Dermis microvascular lymphatic vessel endothelial cell (primary cell): Measurements from ENCODE around the gene UNC5CL. TPM values are rescaled to one million over a fixed set of nuclear protein-coding genes. Genes with fewer than 3 reads are reported as not detected.
"Not testable (repeated sequence)": the region's sequence is repeated elsewhere in the genome, so short reads cannot be mapped to it uniquely, and the experiment has no call there.

Source experiments
- DNase-seq, 2 donors: peaks; one replicate each; pipeline versions ENCODE4 v3.0.0 to v3.0.0-alpha.2; 2010; ENCODE audit warnings: low read depth in 2 of 2
- total RNA-seq: library from RNA; depleted of rRNA; stranded (reverse); fragments of >200 nt; gene quantifications from 2 replicates; pipeline ENCODE4 v1.2.1, GENCODE V29; 2014

UNC5CL gene
- total RNA-seq, 1 donor from 2014 or later = under 0.01 TPM

DNA sequence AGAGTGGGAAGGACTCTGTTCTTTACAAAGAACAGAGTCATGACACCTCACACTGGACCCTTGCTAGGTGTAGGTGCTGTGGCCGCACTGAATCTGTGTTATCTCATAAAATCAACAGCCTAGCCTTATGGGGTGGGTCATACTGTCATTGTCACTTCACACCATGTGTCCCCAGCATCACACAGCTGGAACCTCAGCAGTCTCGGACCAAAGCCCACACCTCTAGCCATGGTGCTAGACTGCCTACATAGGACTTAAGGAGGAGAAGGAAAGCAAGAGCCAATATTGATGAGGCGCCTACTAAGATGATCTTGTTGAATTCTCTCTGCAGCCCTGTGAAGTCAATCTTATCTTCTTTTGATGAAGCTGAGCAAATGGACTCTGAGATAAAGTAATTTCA is 31.0 kb downstream of the UNC5CL start:
- no peak for DNase-seq

DNA sequence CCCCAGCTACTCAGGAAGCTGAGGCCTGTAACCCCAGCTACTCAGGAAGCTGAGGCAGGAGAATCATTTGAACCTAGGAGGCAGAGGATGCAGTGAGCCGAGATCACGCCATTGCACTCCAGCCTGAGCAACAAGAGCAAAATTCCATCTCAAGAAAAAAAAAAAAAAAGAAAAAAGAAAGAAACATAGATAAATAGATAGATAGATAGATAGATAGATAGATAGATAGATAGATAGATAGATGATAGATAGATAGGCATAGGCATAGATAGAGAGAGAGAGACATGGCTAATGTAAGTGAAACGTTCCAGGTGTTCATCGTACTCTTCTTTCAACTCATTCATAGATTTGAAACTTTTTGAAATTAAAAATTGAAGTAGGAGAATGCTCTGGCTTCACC is 32.0 kb downstream of the UNC5CL start:
- not testable (repeated sequence) for DNase-seq

DNA sequence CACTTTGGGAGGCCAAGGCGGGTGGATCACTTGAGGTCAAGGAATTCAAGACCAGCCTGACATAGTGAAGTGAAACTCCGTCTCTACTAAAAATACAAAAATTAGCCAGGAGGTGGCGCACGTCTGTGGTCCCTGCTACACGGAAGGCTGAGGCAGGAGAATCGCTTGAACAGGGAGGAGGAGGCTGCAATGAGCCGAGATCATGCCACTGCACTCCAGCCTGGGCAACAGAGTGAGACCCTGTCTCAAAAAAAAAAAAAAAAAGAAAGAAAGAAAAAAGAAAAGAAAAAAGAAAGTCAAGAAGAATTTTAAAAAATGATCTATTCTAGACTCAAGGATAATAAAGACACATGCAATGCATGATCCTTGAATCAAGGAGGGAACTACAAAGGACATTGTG is 32.8 kb downstream of the UNC5CL start:
- peak; percentile 28 to 65 for DNase-seq

DNA sequence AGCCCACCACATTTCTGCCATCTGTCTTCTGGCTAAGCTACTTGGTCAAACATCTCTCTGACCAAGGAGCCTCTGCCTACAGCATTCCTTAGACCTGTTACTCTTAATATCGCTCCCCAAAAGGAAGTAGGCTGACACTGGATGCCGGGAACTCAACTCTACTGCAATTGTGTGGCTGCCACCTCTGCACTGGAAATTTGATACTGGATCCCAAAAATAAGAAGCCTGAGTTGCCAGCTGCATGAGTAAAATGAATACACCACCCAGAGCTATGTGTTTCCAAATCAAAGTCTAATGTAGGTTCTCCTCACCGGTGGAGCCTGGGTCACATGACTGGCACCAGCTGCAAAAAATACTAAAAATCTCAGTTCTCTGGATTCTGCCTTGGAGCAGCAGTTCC is 36.9 kb downstream of the UNC5CL start:
- no peak for DNase-seq

DNA sequence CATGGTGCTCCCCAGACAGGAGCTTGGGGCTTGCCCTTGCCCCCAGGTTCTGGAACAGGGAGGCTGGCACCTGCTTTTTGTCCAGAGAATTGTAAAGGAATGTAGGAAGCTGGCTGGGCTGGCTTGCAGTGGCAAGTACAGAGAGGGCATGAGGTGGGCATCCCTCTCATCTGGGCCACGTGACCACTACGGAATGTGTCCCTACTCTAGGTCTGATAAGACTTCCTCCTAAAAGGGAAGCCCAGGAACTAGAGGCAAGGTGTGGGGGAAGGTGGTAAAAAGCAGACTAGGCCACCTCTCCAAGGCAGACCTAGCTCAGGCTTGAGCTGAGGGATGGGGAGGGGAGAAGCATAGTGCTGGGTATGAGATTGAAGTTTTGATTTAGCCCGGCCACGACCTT is 38.8 kb downstream of the UNC5CL start:
- DNase-seq = no peak

DNA sequence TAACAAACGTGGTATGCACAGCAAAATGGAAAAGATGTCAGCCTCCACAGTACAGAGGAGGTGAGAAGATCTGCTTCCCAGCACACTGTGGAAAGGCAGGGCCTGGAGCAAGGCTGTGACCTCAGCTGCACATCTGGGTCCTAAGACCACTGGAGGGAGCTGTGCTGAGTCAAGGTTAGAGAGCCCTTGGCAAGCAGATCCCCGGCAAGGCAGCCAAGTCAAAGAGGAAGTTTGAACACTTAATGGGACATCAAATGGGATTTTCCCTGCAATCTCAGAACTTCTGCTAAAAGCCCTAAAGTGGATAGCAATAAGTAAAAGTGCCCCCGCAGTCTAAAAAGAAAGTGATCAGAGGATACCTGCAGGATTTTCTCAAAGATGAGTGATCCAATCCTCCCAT is 39.5 kb downstream of the UNC5CL start:
- peak in 1 of 2 donors; percentile 55 for DNase-seq

DNA sequence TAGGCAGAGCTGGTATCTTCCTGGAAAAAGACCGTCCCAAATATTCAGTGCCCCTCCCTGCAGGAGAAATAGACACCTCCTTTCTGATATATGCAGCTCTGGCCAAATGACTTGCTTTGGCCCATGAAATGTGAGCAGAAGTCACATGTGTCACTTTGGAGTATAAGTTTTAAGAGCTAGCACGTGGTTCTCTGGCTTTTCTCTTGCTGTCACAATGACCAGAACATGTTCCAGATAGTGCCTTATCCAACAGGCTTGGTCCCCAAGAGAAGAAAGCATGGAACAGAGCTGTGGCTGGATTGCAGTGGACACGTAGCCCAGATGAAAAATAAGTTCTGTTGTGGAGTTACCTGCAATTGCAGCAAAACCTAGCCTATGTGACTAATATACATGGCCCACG is 40.4 kb downstream of the UNC5CL start:
- no peak for DNase-seq

DNA sequence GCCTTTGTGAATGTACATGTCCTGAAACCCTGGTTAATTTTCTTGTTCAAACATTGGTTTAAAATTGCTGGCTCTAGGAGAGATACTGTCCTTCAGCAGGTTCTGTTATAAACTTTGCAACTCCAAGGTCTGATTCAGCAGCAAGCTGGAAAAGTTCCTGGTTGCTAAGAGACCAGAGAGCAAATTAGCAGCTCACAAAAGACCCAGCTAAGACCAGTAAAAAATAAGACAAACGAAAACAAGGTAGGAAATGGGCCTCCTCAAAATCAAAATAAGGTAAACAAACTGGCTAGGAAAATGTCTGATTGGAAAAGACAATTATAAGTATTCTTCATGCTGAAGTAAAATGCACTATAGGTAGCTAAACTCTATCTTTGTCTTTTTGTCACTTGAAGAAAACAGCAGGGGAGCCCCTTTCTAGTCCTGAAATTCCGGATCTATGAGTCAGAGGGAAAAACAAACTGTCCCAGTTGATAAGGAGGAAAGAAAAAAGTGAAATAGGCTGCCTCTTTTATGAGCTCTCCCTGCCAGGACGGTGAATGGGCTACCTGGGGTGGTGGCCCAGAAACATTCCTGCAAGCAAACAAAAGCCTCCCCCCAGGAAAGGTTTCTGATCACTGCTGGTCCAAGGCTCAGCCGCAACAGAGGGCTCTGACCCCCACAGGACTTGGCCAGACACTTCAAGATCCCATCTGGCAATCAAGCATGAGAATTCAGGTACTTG is 41.6 kb downstream of the UNC5CL start:
- DNase-seq = peak in 1 of 2 donors; percentile 84

DNA sequence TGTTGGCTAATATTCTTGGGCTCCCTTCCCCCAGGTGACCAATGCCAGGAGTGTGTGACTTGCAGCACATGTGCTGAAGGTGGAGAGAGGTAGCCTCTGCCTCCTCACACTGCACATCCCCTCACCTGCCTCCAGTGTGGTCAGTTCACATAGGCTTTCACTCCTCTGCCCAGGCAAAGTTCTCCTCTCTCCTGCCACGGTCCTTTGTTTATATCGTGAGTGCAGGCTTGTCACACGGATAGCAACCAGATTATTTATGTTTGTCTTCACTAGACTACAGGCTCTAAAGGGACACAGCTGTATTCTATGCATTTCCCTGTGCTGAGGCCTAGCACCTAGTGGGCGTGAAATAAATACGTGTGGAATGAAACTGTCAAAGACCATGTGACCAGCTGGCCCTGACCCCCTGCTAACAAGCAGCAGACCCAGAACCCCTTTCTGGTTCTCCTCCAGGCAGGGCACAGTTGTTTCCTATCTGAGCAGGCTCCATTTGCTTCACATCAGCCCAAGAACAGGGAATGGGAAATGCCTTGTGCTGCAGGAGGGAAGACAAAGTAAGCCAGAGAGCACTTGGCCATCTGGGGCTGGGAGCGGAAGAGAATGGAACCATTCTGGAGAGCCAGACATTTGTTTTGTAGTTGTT is 42.3 kb downstream of the UNC5CL start:
- peak in 1 of 2 donors; percentile 80 for DNase-seq

DNA sequence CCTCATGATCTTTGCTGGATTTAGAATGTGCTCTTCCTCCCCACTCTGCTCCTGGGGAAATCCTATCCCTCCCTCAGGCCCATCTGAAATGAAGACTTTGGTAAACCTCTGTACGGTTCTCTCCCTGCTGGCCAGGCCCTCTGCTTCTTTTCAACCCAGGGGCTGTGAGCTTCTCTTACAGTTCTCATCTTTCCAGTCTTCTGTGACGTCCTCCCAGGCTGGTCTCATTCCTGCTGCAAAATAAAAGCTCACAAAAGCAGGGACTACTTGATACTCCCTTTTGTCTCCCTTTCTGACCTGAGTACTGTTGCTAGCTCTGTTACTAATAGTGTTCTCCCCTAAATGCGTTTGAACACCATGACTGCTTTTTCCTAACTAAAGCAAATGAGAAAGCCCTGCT is 46.3 kb downstream of the UNC5CL start:
- DNase-seq = no peak

DNA sequence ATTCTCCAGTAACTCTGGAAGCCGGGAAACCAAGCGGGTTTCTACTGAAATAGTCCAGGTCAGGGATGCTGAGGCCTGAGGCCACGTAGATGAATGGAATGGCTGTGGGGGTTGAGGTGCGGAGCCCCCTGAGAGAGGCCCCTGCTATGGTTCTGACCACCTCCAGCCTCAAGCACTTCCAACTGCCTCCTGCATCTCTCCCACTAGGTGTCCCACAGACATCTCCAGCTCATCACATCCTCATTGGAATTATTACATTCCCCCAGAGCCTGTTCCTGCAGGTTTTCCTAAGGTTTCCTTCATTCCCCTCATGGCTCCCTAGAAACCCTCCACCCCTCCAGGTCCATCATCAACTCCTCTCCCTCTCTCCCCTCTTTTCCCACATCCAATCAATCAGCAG is 48.7 kb downstream of the UNC5CL start:
- DNase-seq = no peak

DNA sequence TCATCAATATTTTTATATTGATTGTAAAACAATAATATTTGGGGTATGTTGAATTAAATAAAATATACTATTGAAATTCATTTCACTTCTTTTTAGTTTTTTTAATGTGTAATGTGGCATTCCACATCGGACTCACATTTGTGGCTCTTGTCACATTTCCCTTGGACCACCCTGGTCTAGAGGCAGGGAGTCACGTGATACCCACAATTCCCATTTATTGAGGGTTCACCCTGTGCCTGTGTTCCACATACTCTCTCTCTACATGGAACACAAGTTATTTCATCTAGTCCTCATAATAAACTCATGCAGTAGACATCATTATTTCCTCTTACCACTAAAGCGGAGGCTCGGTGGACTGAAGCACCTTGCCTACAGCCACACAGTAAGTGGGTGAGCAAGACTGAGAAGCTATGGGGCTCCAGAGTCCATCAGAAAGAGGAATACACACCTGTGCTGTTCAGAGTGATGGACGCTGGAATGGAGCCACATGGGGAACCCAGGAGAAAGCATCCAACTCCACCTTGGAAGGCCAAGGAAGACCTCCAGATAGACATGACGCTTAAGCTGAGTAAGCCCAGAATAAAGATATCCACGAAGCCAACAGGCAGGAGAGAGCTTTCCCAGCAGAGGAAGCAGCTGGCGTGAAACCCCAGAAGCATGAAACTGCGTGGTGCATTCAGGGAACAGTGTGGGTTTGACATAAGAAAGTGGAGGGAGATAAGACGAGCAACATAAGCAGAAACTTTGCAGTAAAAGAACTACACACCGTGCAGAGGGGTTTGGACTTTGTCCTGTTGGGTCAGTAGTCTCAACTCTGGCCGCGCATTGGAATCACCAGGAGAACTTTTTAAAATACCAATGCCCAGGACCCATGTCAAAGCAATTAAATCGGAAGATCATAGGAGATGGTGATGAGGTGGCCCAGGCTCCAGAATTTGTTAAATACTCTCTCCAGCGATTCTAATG is 49.5 kb downstream of the UNC5CL start:
- DNase-seq = no peak

DNA sequence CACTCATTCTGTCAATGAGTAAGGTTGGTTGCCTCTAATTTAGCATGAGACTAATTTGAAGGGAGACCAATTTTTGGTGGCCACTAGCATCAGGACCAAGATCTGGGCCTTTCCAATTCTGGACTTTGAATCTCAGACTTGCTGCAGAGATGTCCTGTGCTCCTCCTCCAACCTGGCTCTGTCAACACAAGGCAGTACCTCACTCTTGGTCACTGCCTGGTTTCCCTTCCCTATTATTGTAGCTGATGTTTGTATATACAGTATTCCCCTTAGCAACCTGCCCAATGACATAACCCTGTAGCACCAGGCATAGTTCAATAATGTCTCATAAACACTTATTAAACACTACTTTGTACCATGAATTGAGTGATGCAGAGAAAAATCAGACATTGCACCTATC is 50.4 kb downstream of the UNC5CL start:
- DNase-seq = no peak

DNA sequence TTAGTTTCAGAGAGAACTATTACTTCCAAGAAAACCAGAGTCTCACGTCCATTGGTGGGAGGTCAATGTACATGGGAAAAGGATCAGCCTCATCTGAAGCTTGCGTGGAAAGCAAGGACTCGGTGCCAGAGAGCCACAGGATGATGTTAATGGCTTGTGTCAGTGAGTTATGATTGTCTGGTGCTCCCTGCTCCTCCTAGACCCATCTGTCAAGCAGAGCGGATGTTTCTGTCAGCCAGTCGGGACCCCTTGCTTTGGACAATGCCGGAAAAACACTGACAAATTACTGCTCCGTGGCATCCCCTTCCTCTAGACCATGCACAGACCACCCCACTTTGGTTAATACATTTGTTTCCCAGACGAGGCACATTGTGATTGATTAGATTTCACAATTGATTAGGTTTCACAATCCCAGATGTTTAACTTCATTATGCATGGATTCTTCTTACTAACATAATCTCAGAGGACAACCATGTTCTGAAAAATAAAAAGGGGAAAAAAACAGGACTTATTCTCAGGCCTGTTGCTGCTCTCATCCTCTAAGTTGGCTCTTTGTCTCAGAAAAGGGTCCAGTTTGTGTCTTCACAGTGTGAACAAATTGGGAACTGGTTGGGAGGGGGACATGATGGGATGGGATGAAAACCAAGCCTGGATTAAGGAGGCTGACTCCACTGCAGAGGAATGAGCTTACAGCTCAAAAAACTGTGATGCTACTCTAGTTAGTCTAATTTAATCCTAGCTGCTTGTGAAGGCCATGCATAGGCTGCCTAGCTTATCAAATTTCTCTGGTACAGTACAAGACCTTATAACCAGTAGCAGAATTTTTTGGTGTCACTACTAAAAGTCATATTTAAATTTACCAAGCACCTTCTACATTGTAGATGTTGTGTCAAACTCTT is 51.9 kb downstream of the UNC5CL start:
- no peak for DNase-seq

DNA sequence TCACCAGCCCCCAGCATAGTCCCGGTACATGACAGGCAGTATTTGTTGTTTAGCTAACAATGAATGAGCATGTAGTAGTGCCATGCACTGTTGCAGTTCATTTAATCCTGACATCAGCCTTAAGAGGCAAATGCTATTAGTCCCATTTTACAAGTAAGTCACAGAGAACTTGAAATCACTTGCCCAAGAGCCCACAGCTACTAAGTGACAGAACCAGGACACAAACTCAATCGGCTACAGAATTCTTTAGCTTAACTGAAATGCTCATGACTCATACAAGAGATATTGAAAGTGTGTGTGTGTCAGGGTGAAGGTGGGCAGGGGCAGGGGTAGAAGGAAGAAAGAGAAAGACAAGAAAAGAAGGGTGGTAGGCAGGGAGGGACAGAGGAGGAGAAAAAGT is 52.7 kb downstream of the UNC5CL start:
- no peak for DNase-seq

DNA sequence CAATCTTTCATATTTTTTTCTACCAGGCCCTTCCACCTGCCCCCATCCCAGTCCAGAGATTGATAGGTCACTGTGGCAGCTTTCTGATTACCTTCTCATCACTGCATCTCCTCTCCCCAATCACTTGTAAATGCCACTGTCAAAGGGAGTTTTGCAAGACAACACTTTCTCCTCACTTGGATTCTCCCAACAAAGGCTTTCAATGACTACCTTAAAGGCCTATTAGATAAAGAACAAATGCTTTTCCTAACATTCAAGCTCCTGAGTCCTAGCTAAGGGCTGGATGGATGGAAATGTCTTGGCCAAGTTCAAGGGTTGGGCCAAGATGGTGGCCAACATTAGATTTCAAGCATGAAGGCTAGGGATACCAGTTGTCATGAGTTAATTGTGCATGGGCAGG is 55.3 kb downstream of the UNC5CL start:
- DNase-seq = no peak

DNA sequence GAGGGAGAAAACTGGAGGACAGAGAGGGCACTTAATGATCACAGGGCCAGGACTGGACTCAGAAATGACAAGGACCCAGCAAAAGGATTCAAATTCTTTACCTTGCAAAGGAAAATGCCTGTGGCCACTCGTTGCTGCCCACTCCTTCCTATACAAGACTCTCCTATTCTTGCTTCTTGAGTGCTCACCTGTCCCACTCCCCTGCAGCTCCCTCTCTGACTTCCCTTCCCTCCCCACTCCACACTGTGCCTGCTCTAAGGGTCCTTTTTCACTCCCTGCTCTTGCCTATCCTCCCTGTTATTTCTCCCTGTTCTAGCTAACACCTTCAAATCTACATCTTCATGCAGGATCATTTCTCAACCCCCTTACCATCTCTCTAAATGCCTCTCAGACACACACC is 56.1 kb downstream of the UNC5CL start:
- no peak for DNase-seq

DNA sequence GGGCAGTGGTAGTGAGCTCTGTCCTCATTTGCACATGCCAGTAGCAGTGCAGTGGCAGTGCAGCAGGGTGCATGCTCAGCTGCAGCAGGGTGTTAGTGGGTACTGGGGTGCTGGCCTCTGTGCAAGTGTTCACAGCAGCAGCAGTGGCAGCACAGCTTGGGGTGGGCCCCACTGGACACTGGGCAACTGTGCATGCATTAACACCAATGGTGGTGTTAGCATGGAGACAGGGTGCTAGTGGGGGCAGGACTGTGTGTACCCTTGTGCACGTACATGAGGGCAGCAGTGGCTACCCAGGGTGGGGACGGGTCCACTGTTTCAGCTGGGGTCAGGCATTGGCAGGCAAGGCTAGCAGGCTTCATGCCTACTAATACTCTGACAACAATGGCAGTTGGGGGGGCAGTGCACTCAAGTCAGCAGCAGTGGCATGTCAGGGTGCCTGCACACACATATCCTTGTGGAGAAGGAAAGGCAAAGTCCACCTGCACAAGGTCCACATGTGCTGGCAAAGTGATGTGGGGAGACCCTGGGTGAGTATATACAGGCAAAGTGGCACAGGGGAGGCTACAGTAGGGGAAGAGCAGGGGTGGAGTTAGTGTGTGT is 60.2 kb downstream of the UNC5CL start:
- DNase-seq = no peak

DNA sequence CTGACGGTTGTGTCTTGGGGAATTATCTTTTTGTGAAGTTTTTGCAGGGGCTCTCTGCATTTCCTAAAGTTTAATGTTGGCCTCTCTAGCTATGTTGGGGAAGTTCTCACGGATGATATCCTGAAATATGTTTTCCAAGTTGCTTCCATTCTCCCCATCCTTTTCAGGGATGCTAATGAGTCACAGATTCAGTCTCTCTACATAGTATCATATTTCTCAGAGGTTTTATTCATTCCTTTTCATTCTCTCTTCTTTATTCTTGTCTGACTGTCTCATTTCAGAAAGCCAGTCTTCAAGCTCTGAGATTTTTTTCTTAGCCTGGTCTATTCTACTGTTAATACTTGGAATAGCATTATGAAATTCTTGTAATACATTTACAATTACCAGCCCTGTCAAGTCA is 61.3 kb downstream of the UNC5CL start:
- DNase-seq = no peak

DNA sequence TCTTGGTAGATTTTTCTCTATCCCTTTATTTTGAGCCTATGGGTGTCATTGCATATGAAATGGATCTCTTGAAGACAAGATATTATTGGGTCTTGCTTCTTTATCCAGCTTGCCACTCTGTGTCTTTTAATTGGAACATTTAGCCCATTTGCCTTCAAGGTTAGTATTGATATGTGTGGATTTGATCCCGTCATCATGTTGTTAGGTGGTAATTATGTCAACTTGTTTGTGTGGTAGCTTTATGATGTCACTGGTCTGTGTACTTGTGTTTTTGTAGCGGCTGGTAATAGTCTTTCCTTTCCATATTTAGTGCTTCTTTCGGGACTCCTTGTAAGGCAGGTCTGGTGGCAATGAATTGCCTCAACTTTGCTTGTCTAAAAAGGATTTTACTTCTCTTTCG is 61.9 kb downstream of the UNC5CL start:
- DNase-seq = no peak
